Liver (tissue), 9 donors: ENCODE data around the gene PINK1. TPM values are rescaled to one million over a fixed set of nuclear protein-coding genes. Genes with fewer than 3 reads are reported as not detected.

Source experiments
- DNase-seq: peaks from one replicate; pipeline ENCODE4 v3.0.0-alpha.2; 2017; ENCODE audit warnings: low spot score
- H3K27ac ChIP-seq, 2 donors: one replicate each; pipeline ENCODE4 v1.7.0; 2013; ENCODE audit warnings: inconsistent platforms in 2 of 2, low read length in 2 of 2, control low read depth in 1 of 2, low read depth in 1 of 2, mild to moderate bottlenecking in 1 of 2
- H3K27me3 ChIP-seq, 4 donors: one replicate each; pipeline versions ENCODE4 v1.6.1 to v1.7.0; 2013; ENCODE audit warnings: low read length in 3 of 4, inconsistent platforms in 1 of 4, mild to moderate bottlenecking in 1 of 4, moderate library complexity in 1 of 4; ENCODE audit not compliant: control insufficient read depth in 4 of 4, insufficient read depth in 4 of 4
- H3K36me3 ChIP-seq, 4 donors: one replicate each; pipeline versions ENCODE4 v1.6.1 to v1.7.0; 2013; ENCODE audit warnings: low read length in 3 of 4, mild to moderate bottlenecking in 3 of 4, low read depth in 1 of 4, moderate library complexity in 1 of 4; ENCODE audit not compliant: control insufficient read depth in 4 of 4, insufficient read depth in 3 of 4
- H3K4me1 ChIP-seq, 4 donors: one replicate each; pipeline versions ENCODE4 v1.6.1 to v1.7.0; 2013; ENCODE audit warnings: low read length in 3 of 4, mild to moderate bottlenecking in 3 of 4, moderate library complexity in 1 of 4; ENCODE audit not compliant: control insufficient read depth in 4 of 4, insufficient read depth in 4 of 4
- H3K4me3 ChIP-seq, 3 donors: one replicate each; pipeline versions ENCODE4 v1.6.1 to v1.7.0; 2013; ENCODE audit warnings: low read length in 3 of 3, control low read depth in 1 of 3, low read depth in 1 of 3, mild to moderate bottlenecking in 1 of 3
- H3K9ac ChIP-seq, 2 donors: one replicate each; pipeline ENCODE4 v1.7.0; 2013; ENCODE audit warnings: low read length in 2 of 2, mild to moderate bottlenecking in 2 of 2, moderate library complexity in 2 of 2, control low read depth in 1 of 2, low read depth in 1 of 2
- H3K9me3 ChIP-seq, 4 donors: one replicate each; pipeline versions ENCODE4 v1.6.1 to v1.7.0; 2013; ENCODE audit warnings: low read length in 3 of 4; ENCODE audit not compliant: control insufficient read depth in 4 of 4
- ATF3 ChIP-seq: IDR thresholded peaks from 2 replicates; pipeline ENCODE4 v1.6.1; 2016; ENCODE audit warnings: antibody characterized with exemption
- EGR1 ChIP-seq, 2 donors: IDR thresholded peaks; 2 replicates each; pipeline ENCODE4 v1.6.1; 2016 to 2018; ENCODE audit warnings: antibody characterized with exemption in 2 of 2, low read depth in 2 of 2
- FOXA1 ChIP-seq: IDR thresholded peaks from 2 replicates; pipeline ENCODE4 v1.6.1; 2016; ENCODE audit warnings: antibody characterized with exemption
- FOXA2 ChIP-seq: IDR thresholded peaks from 2 replicates; pipeline ENCODE4 v1.6.1; 2016; ENCODE audit warnings: antibody characterized with exemption
- GABPA ChIP-seq, 2 donors: IDR thresholded peaks in 1 of 2; conservative IDR thresholded peaks in 1 of 2; 2 replicates each; pipeline ENCODE4 v1.6.1; 2016; ENCODE audit warnings: antibody characterized with exemption in 2 of 2, mild to moderate bottlenecking in 1 of 2, moderate library complexity in 1 of 2
- HNF4A ChIP-seq, 2 donors: conservative IDR thresholded peaks; 2 replicates each; pipeline ENCODE4 v1.6.1; 2016; ENCODE audit warnings: antibody characterized with exemption in 2 of 2, mild to moderate bottlenecking in 2 of 2
- JUND ChIP-seq, 2 donors: IDR thresholded peaks; 2 replicates each; pipeline ENCODE4 v1.6.1; 2016; ENCODE audit warnings: antibody characterized with exemption in 2 of 2
- NR2F2 ChIP-seq: IDR thresholded peaks from 2 replicates; pipeline ENCODE4 v1.6.1; 2016; ENCODE audit warnings: antibody characterized with exemption
- RXRA ChIP-seq, 2 donors: IDR thresholded peaks; 2 replicates each; pipeline ENCODE4 v1.6.1; 2017 to 2018; ENCODE audit warnings: antibody characterized with exemption in 2 of 2, mild to moderate bottlenecking in 1 of 2
- TAF1 ChIP-seq: conservative IDR thresholded peaks from 2 replicates; pipeline ENCODE4 v1.6.1; 2016; ENCODE audit warnings: antibody characterized with exemption, mild to moderate bottlenecking
- YY1 ChIP-seq: IDR thresholded peaks from 2 replicates; pipeline ENCODE4 v1.6.1; 2016; ENCODE audit warnings: antibody characterized with exemption, mild to moderate bottlenecking
- WGBS: extraction: QIAGEN DNeasy Blood & Tissue Kit; methylation state at CpG from one replicate; pipeline ENCODE4 v1.1.7; 2013; 5-methylcytosine and 5-hydroxymethylcytosine counted together
- polyA plus RNA-seq, 2 donors: library from polyadenylated mRNA; stranded (reverse) in 1 of 2; unstranded in 1 of 2; fragments of 200-250 nt in 1 of 2; fragments of >200 nt in 1 of 2; fragmentation: Nextera tagmentation in 1 of 2; extraction: Ambion mirVana in 1 of 2; gene quantifications; one replicate each; pipeline versions ENCODE4 v1.2.1 to v1.2.3, GENCODE V29; 2013 to 2015
- total RNA-seq, 2 donors: library from RNA; depleted of rRNA; stranded (reverse); fragments of >200 nt; gene quantifications; one replicate each; pipeline ENCODE4 v1.2.3, GENCODE V29; 2014
- TF ChIP-seq, protein P1 (sequence below): IDR thresholded peaks from 2 replicates; pipeline ENCODE4 v1.6.1; 2016; ENCODE audit warnings: antibody characterized with exemption
- TF ChIP-seq, protein P2 (sequence below): IDR thresholded peaks from 2 replicates; pipeline ENCODE4 v1.6.1; 2016; ENCODE audit warnings: antibody characterized with exemption
- TF ChIP-seq, protein P3 (sequence below): fragments of 150-350 bp; IDR thresholded peaks from 2 replicates; pipeline ENCODE4 v1.5.1; 2017; ENCODE audit warnings: improper control_type of control experiment, low read depth, low read length; ENCODE audit not compliant: missing input control
- donor health status: healthy.
- donor health status: healthy.
- donor health status: healthy.
- donor health status: healthy.
- donor health status: healthy.

The PINK1 gene
- total and polyA plus RNA-seq, 4 donors = 52.7 to 118 (median 62.2) TPM

DNA sequence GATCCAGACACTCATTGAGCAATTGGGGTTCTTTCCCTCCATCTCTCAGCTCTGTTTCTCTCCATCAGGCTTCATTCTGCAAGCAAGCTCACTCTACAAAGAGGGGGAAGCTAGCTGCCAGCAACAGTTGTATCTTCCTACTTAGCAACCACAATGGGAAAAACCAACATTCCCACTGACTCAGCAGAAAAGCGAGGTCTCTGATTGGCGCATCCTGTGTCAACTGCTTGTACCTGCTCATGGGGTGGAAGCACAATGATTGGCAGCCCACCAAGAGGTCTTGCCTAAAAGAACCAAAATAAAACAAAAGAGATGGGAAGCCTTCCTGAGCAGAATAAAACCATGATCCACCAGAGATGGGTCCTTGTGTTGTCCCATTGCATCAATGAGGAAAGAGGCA lies 48.4 kb upstream of the PINK1 start:
- Histone ChIP-seq H3K36me3 (no peaks in the 10 kb centered on the region), H3K27me3 (no peaks in the 10 kb centered on the region), H3K9ac (no peak overlapping the region), H3K4me3 (no peak overlapping the region), H3K9me3 (no peaks in the 10 kb centered on the region), H3K4me1 (peaks cover 0 to 7% (median 3%) of the 10 kb centered on the region in 4 donors), H3K27ac (no peak overlapping the region)
- WGBS = 71% methylated on average over 2 of the region's 2 CpGs
- DNase-seq = no peak
- TF ChIP-seq EGR1 (IDR thresholded peaks at IDR 0.05; ENCODE audit: low read depth in 2 of 2) = no peak
- no peak for TF ChIP-seq FOXA2
- TF ChIP-seq NR2F2 = no peak
- TF ChIP-seq, protein P1, sequence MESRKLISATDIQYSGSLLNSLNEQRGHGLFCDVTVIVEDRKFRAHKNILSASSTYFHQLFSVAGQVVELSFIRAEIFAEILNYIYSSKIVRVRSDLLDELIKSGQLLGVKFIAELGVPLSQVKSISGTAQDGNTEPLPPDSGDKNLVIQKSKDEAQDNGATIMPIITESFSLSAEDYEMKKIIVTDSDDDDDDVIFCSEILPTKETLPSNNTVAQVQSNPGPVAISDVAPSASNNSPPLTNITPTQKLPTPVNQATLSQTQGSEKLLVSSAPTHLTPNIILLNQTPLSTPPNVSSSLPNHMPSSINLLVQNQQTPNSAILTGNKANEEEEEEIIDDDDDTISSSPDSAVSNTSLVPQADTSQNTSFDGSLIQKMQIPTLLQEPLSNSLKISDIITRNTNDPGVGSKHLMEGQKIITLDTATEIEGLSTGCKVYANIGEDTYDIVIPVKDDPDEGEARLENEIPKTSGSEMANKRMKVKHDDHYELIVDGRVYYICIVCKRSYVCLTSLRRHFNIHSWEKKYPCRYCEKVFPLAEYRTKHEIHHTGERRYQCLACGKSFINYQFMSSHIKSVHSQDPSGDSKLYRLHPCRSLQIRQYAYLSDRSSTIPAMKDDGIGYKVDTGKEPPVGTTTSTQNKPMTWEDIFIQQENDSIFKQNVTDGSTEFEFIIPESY = no peak
- no peak for TF ChIP-seq FOXA1
- TF ChIP-seq JUND (IDR thresholded peaks at IDR 0.05) = no peak
- TF ChIP-seq HNF4A (conservative IDR thresholded peaks at IDR 0.05) = no peak

DNA sequence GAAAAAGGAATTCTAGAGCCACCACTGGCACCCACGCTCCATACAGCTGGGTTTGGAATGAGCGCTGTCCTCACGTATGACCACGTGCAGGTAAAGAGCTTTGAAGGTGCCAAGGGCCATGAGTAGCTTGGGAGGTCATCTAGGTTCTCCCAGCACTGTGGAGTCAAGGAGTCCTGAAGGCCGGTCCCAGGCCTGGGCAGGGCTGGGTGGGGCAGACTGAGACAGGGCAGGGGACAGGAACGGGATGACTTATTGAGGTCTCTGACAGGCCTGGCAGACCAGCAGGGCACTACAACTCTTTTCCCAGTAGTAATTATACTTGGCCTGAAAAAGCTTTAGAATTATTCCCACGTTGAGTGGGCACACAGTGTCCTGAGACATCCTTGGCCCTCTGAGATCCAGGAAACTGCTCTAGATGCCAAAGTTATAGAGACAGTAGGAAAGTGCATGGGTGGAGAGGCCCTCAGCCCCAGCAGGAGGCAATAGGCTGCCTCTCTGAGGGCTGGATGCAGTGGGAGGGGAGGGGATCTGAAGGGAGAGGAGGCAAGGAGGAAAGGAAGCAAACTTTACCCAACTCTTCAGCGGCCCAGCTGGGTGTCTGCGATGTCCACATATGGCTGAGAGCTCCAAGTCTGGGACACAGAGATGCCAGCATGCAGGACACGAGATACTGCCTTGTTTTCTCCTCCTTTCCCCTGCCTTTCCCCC lies 46.2 kb upstream of the PINK1 start:
- no peak overlapping the region for H3K9ac ChIP-seq
- no peaks in the 10 kb centered on the region for H3K9me3 ChIP-seq
- no peaks in the 10 kb centered on the region for H3K36me3 ChIP-seq
- no peak overlapping the region for H3K27ac ChIP-seq
- no peaks in the 10 kb centered on the region for H3K27me3 ChIP-seq
- WGBS = 80% methylated on average over 10 of the region's 10 CpGs
- peaks cover 0 to 23% (median 12%) of the 10 kb centered on the region in 4 donors for H3K4me1 ChIP-seq
- no peak for DNase-seq
- no peak overlapping the region for H3K4me3 ChIP-seq
- no peak for TF ChIP-seq RXRA (IDR thresholded peaks at IDR 0.05)
- TF ChIP-seq HNF4A (conservative IDR thresholded peaks at IDR 0.05) = no peak
- TF ChIP-seq TAF1 = no peak
- TF ChIP-seq YY1 = no peak
- no peak for TF ChIP-seq ATF3
- TF ChIP-seq, protein P2, sequence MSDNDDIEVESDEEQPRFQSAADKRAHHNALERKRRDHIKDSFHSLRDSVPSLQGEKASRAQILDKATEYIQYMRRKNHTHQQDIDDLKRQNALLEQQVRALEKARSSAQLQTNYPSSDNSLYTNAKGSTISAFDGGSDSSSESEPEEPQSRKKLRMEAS = no peak
- TF ChIP-seq FOXA2 = no peak
- no peak for TF ChIP-seq JUND (IDR thresholded peaks at IDR 0.05)
- TF ChIP-seq, protein P3, sequence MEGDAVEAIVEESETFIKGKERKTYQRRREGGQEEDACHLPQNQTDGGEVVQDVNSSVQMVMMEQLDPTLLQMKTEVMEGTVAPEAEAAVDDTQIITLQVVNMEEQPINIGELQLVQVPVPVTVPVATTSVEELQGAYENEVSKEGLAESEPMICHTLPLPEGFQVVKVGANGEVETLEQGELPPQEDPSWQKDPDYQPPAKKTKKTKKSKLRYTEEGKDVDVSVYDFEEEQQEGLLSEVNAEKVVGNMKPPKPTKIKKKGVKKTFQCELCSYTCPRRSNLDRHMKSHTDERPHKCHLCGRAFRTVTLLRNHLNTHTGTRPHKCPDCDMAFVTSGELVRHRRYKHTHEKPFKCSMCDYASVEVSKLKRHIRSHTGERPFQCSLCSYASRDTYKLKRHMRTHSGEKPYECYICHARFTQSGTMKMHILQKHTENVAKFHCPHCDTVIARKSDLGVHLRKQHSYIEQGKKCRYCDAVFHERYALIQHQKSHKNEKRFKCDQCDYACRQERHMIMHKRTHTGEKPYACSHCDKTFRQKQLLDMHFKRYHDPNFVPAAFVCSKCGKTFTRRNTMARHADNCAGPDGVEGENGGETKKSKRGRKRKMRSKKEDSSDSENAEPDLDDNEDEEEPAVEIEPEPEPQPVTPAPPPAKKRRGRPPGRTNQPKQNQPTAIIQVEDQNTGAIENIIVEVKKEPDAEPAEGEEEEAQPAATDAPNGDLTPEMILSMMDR = no peak
- TF ChIP-seq, protein P1 = no peak
- TF ChIP-seq GABPA (IDR thresholded peaks at IDR 0.05 in 1 of 2, conservative IDR thresholded peaks at IDR 0.05 in 1 of 2) = no peak
- no peak for TF ChIP-seq EGR1 (IDR thresholded peaks at IDR 0.05; ENCODE audit: low read depth in 2 of 2)
